ENCODE measurements around the gene SELENBP1.

DNA sequence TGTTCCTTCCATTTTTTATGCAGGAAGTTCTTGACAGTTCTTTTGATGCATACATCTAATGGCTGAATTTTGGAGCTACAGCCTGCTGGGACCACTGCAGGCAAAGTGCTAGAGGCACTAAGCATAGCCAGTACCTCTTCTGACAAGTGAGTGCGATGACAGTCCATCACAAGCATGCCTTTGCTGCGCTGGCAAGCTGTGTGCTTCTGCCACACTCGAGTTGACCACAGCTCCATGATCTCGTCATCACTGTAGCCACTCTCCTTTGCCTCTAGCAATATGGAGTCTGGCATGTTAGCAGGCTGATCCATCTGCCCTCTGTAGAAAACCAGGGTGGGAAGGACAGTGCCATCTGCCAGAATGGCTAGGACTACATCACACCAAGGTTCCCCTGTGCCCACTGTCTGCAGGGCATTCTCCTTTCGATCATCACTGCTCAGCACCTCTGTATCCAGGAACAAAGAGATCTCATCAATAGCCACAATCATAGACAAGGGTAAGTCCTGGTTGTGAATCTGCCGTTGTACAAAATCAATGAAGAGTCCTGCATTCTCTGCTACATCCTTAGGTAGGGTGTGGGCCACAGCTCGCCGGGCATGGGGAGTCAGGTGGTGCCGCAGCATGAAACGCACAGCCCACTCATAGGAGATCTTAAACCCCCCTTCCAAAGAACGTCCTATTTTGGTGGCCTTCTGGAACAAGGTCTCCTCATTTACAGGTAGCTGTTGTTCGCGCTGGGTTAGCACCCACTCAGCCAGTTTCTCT lies 32.9 kb upstream of the SELENBP1 start:
- TF ChIP-seq, protein P1, sequence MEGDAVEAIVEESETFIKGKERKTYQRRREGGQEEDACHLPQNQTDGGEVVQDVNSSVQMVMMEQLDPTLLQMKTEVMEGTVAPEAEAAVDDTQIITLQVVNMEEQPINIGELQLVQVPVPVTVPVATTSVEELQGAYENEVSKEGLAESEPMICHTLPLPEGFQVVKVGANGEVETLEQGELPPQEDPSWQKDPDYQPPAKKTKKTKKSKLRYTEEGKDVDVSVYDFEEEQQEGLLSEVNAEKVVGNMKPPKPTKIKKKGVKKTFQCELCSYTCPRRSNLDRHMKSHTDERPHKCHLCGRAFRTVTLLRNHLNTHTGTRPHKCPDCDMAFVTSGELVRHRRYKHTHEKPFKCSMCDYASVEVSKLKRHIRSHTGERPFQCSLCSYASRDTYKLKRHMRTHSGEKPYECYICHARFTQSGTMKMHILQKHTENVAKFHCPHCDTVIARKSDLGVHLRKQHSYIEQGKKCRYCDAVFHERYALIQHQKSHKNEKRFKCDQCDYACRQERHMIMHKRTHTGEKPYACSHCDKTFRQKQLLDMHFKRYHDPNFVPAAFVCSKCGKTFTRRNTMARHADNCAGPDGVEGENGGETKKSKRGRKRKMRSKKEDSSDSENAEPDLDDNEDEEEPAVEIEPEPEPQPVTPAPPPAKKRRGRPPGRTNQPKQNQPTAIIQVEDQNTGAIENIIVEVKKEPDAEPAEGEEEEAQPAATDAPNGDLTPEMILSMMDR (conservative IDR thresholded peaks at IDR 0.05; ENCODE audit: low read depth, low read length), result no peak
- TF ChIP-seq EZH2phosphoT487 (IDR thresholded peaks at IDR 0.05; ENCODE audit: borderline replicate concordance, low read length) (no peak), EZH2 (IDR thresholded peaks at IDR 0.05; ENCODE audit: low read length, unreplicated experiment) (no peak)
